Stimulated activated CD8-positive, alpha-beta memory T cell treated with anti-CD3 and anti-CD28 coated beads, Interleukin-4, amount 100 ng/mL, for 1 hour (primary cell): ENCODE data around the gene PPM1D.
"Not testable (repeated sequence)": the region's sequence is repeated elsewhere in the genome, so short reads cannot be mapped to it uniquely, and the experiment has no call there.

Experiments
- DNase-seq, 2 donors: peaks; one replicate each; pipeline ENCODE4 v3.0.0-alpha.2; 2020; ENCODE audit warnings: low read depth in 2 of 2, low spot score in 1 of 2

PPM1D gene

GRCh38 chr17:60599620-60600489, at the start of gene PPM1D:
Gene PPM1D (plus strand): TSS chr17:60600193. CDS start chr17:60600415, 222 bp downstream.
- peak; percentile 93 to 96 for DNase-seq

- not testable (repeated sequence) for DNase-seq
Observed at GRCh38 chr17:60552255-60552654, 47.7 kb upstream of the PPM1D start.

GRCh38 chr17:60554377-60554788, 45.6 kb upstream of the PPM1D start:
- DNase-seq, result no peak

- no peak for DNase-seq
Observed at GRCh38 chr17:60555786-60556185, 44.2 kb upstream of the PPM1D start.

- no peak for DNase-seq
Observed at GRCh38 chr17:60557805-60558204, 42.2 kb upstream of the PPM1D start.

- no peak for DNase-seq
Observed at GRCh38 chr17:60559659-60559994, 40.4 kb upstream of the PPM1D start.

- DNase-seq, result no peak
Observed at GRCh38 chr17:60559995-60560859, 39.8 kb upstream of the PPM1D start.

- no peak for DNase-seq
Observed at GRCh38 chr17:60560860-60561257, 39.1 kb upstream of the PPM1D start.

- no peak for DNase-seq
Observed at GRCh38 chr17:60562421-60562820, 37.6 kb upstream of the PPM1D start.

GRCh38 chr17:60563743-60564142, 36.2 kb upstream of the PPM1D start:
- no peak for DNase-seq

- DNase-seq, result no peak
Observed at GRCh38 chr17:60565233-60565632, 34.8 kb upstream of the PPM1D start.

GRCh38 chr17:60573236-60574051, 26.5 kb upstream of the PPM1D start:
- DNase-seq, result no peak

- no peak for DNase-seq
Observed at GRCh38 chr17:60577147-60577915, 22.7 kb upstream of the PPM1D start.

- DNase-seq, result no peak
Observed at GRCh38 chr17:60579090-60579489, 20.9 kb upstream of the PPM1D start.

GRCh38 chr17:60579551-60579950, 20.4 kb upstream of the PPM1D start:
- no peak for DNase-seq

- no peak for DNase-seq
Observed at GRCh38 chr17:60583008-60583407, 17.0 kb upstream of the PPM1D start.

- DNase-seq, result no peak
Observed at GRCh38 chr17:60585887-60586286, 14.1 kb upstream of the PPM1D start.

- DNase-seq, result no peak
Observed at GRCh38 chr17:60586288-60586974, 13.6 kb upstream of the PPM1D start.

- DNase-seq, result no peak
Observed at GRCh38 chr17:60590070-60590469, 9.9 kb upstream of the PPM1D start.

- DNase-seq, result no peak
Observed at GRCh38 chr17:60592750-60593149, 7.2 kb upstream of the PPM1D start.
